Large intestine (tissue), 3 donors: ENCODE results near the gene WDR17. TPM values are rescaled to one million over a fixed set of nuclear protein-coding genes. Genes with fewer than 3 reads are reported as not detected.
"Not testable (repeated sequence)": the region's sequence is repeated elsewhere in the genome, so short reads cannot be mapped to it uniquely, and the experiment has no call there.

ENCODE experiments used
- DNase-seq, 2 donors: peaks; one replicate each; pipeline versions ENCODE4 v3.0.0 to v3.0.0-alpha.2; 2013
- H3K27ac ChIP-seq: one replicate; pipeline ENCODE4 v1.5.1; 2013; ENCODE audit warnings: low read length
- H3K27me3 ChIP-seq: 2 replicates; pipeline ENCODE4 v1.6.1; 2013; ENCODE audit warnings: low read length; ENCODE audit not compliant: control insufficient read depth, insufficient read depth
- H3K36me3 ChIP-seq: 2 replicates; pipeline ENCODE4 v1.6.1; 2013; ENCODE audit warnings: low read length; ENCODE audit not compliant: control insufficient read depth, insufficient read depth
- H3K4me1 ChIP-seq: one replicate; pipeline ENCODE4 v1.6.1; 2013; ENCODE audit warnings: low read length; ENCODE audit not compliant: control insufficient read depth, insufficient read depth
- H3K4me3 ChIP-seq: one replicate; pipeline ENCODE4 v1.5.1; 2013; ENCODE audit warnings: low read length
- H3K9me3 ChIP-seq: one replicate; pipeline ENCODE4 v1.6.1; 2013; ENCODE audit warnings: mild to moderate bottlenecking, low read depth, low read length, moderate library complexity; ENCODE audit not compliant: control insufficient read depth
- WGBS: methylation state at CpG from one replicate; pipeline ENCODE4 v1.1.5; 2013; ENCODE audit warnings: low lambda C conversion rate; ENCODE audit not compliant: insufficient coverage; 5-methylcytosine and 5-hydroxymethylcytosine counted together
- polyA plus RNA-seq: library from polyadenylated mRNA; unstranded; fragments of 120-200 nt; gene quantifications from one replicate; pipeline ENCODE4 v1.2.1, GENCODE V29; 2013

Gene WDR17
- polyA plus RNA-seq, 1 donor, result 3.2 TPM

DNA sequence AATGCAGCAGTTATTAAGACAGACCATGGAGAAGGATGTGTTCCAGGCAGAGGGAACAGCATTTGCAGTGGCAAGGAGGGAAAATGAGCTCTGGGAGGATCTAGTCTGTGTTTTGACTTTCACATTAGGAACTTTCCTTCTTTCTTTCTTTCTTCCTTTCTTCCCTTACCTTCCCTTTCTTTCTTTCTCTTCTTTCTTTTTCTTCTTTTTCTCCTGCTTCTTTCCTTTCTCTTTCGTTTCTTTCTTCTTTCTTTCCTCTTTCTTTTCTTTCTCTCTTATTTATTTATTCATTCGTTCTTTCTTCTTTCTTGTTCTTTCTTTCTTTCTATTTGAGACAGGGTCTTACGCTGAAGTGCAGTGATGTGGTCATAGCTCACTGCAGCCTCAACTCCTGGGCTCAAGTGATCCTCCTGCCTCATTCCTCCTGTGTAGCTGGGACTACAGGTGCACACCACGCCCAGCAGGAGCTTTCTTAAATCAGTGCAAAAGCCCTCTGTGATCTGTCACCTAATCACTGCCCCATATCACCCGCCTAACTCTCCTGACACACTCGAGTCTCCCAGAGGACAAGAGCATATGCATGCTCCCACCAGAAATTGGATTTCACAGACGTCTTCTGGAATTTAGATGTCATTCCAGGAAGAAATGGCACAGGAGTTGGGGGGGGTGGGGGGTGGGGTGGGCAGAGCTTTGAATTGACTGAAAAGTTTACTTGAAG lies 145.1 kb downstream of the WDR17 start:
- DNase-seq, result no peak
- Histone ChIP-seq H3K4me3 (no peak overlapping the region), H3K27me3 (peaks cover 3% of the 10 kb centered on the region), H3K9me3 (no peaks in the 10 kb centered on the region), H3K27ac (no peak overlapping the region), H3K4me1 (no peaks in the 10 kb centered on the region), H3K36me3 (no peaks in the 10 kb centered on the region)
- WGBS, result 88% methylated on average over 2 of the region's 7 CpGs

DNA sequence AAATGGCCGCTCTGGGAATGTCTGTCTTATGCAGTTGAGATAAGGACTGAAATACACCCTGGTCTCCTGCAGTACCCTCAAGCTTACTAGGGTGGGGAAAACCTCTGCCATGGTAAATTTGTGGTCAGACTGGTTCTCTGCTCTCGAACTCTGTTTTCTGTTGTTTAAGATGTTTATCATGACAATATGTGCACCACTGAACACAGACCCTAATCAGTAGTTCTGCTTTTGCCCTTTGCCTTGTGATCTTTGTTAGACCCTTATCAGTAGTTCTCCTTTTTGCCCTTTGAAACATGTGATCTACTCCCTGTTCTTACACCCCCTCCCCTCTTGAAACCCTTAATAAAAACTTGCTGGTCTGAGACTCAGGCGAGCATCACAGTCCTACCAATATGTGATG lies 146.7 kb downstream of the WDR17 start:
- not testable (repeated sequence) for H3K27ac ChIP-seq, H3K27me3 ChIP-seq, DNase-seq, H3K9me3 ChIP-seq, H3K4me1 ChIP-seq, H3K36me3 ChIP-seq, H3K4me3 ChIP-seq
- WGBS, result no CpG with 5 or more reads among the region's 3 CpGs

DNA sequence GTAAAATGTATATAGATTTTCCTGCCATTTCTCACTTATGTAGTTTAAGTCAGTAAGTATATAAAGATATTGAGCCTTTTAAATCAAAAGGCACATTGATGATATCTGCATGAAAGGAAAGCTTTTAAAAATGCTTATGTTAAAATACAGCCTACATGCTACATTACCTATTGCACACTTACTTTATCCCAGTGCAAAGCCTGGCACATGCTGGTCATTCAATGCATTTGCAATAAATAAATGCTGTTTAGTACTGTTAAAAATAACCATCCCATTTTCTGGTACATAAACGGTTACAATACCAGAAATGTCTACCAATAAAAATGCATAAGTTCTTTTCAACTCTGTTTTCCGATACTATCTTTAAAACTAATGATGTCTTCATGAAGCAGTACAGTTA lies 151.9 kb downstream of the WDR17 start:
- Histone ChIP-seq H3K36me3 (no peaks in the 10 kb centered on the region), H3K4me1 (no peaks in the 10 kb centered on the region), H3K27me3 (no peaks in the 10 kb centered on the region), H3K9me3 (no peaks in the 10 kb centered on the region), H3K4me3 (no peak overlapping the region), H3K27ac (no peak overlapping the region)
- WGBS, result 86% methylated on average over 1 of the region's 2 CpGs
- DNase-seq, result no peak

DNA sequence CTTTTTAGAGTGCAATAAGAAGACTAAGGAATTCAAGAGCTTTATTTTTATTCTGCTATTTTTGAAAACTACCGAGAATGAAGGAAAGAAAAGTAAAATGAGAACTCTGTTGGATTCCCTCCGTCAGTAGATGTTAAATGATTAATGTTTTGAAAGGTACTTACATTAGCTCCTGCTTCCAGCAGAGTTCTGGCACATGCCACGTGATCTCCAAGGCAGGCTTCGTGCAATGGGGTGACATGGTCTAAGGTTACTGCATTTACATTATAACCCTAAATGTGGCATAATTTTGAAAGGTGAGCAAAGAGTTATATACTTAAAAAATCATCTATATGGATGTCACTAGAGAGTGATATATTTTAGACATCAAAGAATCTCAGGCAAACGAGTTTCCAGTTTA lies 156.5 kb downstream of the WDR17 start:
- Histone ChIP-seq H3K27me3 (no peaks in the 10 kb centered on the region), H3K4me1 (no peaks in the 10 kb centered on the region), H3K36me3 (no peaks in the 10 kb centered on the region), H3K9me3 (no peaks in the 10 kb centered on the region), H3K27ac (no peak overlapping the region), H3K4me3 (no peak overlapping the region)
- 68% methylated on average over 3 of the region's 5 CpGs for WGBS
- no peak for DNase-seq

DNA sequence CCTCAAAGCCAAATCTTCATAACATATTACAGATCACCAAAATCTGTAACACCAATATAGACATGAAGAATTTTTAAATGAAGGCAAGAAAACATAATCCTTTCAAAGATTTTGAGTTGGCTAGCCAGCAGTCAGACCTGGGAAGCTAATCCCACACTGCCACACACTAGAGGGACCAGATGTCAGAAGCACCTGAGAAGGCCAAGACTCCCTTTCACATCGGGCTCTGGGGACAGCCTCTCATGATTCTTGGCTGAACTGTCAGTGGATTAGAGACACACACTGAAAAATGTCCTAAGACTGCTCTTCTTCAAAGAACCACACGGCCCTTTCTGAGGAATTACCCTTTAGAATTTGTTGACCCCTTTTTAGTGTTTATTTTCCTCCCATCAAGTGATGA lies 157.9 kb downstream of the WDR17 start:
- Histone ChIP-seq H3K27ac (no peak overlapping the region), H3K9me3 (no peaks in the 10 kb centered on the region), H3K36me3 (no peaks in the 10 kb centered on the region), H3K4me1 (no peaks in the 10 kb centered on the region), H3K27me3 (no peaks in the 10 kb centered on the region), H3K4me3 (no peak overlapping the region)
- no CpG with 5 or more reads among the region's 2 CpGs for WGBS
- DNase-seq, result no peak

DNA sequence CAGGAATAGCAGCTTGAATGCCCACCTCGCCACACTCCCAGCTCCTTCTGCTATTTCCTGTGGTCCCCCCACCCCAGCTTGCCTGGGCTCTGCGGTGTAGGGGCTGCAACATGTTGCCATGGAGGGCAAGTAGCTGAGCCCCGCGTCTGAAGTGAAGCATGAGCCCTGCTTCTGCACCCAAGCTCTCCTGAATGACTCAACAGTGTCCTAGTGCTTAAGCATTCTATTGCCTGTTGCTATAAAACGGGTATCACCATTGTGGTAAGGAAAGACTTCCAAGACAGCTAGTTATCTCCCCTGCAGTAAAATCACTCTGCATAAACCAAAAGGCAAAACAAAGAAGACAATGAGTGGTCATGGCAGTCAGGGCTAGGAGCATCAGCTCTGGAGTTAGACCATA lies 161.1 kb downstream of the WDR17 start:
- H3K27me3 ChIP-seq, result no peaks in the 10 kb centered on the region
- H3K4me3 ChIP-seq, result no peak overlapping the region
- H3K4me1 ChIP-seq, result no peaks in the 10 kb centered on the region
- no peak overlapping the region for H3K27ac ChIP-seq
- WGBS, result no CpG with 5 or more reads among the region's 5 CpGs
- H3K36me3 ChIP-seq, result no peaks in the 10 kb centered on the region
- no peaks in the 10 kb centered on the region for H3K9me3 ChIP-seq
- no peak for DNase-seq

DNA sequence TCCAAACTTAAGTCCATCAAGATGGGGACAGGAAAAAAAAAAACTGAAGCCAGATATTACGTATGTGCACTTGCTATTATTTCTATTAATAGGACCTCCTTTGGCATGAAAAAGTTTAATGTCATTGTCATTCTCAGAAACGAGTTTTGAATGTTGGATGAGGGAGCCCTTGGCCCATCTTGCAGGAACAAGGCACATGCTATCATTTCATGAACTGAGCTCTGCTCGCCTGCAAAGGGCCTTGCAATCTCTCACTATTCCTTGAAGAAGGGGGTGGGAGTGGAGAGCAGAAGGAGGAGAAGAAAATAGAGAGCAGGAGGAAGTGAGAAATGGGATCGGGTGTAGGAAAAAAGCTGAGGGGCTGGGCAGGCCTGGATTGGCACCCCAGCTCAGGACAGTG lies 164.0 kb downstream of the WDR17 start:
- no peak for DNase-seq
- Histone ChIP-seq H3K4me3 (no peak overlapping the region), H3K27ac (no peak overlapping the region), H3K4me1 (no peaks in the 10 kb centered on the region), H3K9me3 (no peaks in the 10 kb centered on the region), H3K36me3 (no peaks in the 10 kb centered on the region), H3K27me3 (no peaks in the 10 kb centered on the region)
- WGBS, result 0% methylated on average over 1 of the region's 4 CpGs

Other genes starting within 250 kb of the WDR17 start
- 0.09 TPM for gene SPATA4, start 129.7 kb downstream of the WDR17 start, polyA plus RNA-seq
- 0.22 TPM for gene ASB5, start 203.4 kb downstream of the WDR17 start, polyA plus RNA-seq